Measurements from ENCODE around the gene MEOX1.

DNA sequence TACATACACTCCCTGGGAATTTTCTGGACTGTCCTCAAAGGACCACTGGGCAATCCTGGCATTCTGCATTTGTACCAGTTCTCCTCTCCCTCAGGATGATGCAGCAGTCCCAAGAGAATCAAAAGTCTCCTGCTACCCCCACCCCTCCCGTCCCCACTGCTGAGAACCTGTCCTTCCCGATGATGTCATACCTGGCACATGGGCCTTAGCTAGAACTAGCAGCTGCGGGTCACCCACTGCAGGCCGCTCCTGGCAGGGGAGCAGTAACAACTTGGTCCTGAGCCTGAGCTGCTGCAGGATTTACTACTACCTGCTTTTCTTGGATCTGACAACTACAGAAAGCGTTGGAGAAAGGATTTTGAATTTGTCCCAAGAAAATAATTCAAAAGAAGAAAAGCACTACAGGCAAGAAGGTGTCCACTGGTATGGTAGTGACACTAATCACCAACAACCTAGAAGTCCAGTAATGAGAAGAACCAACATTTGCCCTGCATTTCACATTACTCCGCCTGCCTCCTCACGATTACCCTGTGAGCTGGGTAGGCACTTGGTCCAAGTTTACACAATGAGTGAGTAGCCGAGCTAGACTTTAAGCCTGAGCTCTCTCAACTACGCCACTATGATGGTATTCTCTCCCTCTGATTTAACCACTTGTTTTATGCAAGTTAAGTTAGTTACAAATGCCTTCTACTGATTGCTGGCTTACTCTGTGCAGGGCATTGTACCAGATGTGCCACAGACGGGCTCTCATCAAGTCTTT lies 60.3 kb downstream of the MEOX1 start:
- no peak for TF ChIP-seq CTCF (IDR thresholded peaks at IDR 0.05; ENCODE audit: control extremely low read depth in 1 of 3, insufficient read depth in 1 of 3, low read depth in 1 of 3, low read length in 3 of 3)
- no peak for TF ChIP-seq BACH1 (IDR thresholded peaks at IDR 0.05; ENCODE audit: low read length)
- TF ChIP-seq POLR2A (IDR thresholded peaks at IDR 0.05; ENCODE audit: control extremely low read depth in 1 of 2, low read depth in 2 of 2, low read length in 2 of 2), result no peak
- no peak for TF ChIP-seq EZH2 (IDR thresholded peaks at IDR 0.05; ENCODE audit: low read depth, low read length, severe bottlenecking)
- no peak for TF ChIP-seq EP300 (IDR thresholded peaks at IDR 0.05; ENCODE audit: borderline replicate concordance in 1 of 2, low read depth in 2 of 2, low read length in 2 of 2)
- no peak for TF ChIP-seq TAF1 (IDR thresholded peaks at IDR 0.05; ENCODE audit: low read depth, low read length)
- TF ChIP-seq NRF1 (IDR thresholded peaks at IDR 0.05; ENCODE audit: low read depth, low read length), result no peak
- TF ChIP-seq SAP30 (IDR thresholded peaks at IDR 0.05; ENCODE audit: insufficient read depth, insufficient replicate concordance, low read length), result no peak
